Stimulated activated CD4-positive, alpha-beta T cell treated with anti-CD3 and anti-CD28 coated beads, Interleukin-1b, Interleukin-23, amount 100 ng/mL, for 1 hour (primary cell): ENCODE data around the gene ADGRD1.

Experiments
- DNase-seq, 2 donors: peaks; one replicate each; pipeline ENCODE4 v3.0.0-alpha.2; 2020; ENCODE audit warnings: low read depth in 2 of 2

Gene ADGRD1

DNA sequence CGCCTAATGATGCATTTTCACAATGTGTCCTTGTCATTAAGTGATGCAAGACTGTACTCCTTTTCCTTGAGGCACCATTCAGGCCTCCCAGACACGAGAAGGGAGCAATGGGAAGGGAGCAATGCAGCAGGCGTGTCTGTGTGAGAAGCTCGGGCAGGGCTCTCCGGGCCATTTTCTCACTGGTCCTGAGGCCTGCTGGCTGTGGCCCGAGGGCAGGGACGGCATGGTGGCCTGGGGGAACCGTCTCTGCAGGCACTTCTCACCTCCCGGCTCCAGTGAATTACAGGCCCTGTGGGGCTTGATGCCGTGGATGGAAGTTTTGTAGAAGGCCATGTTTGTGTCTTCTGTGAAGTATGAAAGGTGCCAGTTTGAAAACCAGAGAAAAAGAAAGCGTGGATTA lies 71.0 kb downstream of the ADGRD1 start:
- no peak for DNase-seq

DNA sequence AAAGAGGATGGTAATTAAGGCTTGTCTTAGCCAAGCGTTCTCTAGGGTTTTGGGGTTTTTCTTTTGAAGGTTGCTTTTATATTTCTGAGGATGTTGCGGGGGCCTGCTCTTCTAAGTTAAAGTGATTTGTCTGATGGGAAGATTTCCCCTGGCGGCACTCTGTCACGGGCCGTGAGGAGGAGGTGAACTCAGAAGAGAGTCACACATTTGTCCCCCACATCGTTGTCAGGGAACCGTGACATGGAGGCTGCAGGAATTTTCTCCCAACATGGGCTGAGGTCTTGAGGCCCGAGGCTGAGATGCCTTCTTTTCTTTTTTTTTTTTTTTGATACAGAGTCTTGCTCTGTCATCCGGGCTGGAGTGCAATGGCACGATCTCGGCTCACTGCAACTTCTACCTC lies 71.5 kb downstream of the ADGRD1 start:
- DNase-seq: no peak

DNA sequence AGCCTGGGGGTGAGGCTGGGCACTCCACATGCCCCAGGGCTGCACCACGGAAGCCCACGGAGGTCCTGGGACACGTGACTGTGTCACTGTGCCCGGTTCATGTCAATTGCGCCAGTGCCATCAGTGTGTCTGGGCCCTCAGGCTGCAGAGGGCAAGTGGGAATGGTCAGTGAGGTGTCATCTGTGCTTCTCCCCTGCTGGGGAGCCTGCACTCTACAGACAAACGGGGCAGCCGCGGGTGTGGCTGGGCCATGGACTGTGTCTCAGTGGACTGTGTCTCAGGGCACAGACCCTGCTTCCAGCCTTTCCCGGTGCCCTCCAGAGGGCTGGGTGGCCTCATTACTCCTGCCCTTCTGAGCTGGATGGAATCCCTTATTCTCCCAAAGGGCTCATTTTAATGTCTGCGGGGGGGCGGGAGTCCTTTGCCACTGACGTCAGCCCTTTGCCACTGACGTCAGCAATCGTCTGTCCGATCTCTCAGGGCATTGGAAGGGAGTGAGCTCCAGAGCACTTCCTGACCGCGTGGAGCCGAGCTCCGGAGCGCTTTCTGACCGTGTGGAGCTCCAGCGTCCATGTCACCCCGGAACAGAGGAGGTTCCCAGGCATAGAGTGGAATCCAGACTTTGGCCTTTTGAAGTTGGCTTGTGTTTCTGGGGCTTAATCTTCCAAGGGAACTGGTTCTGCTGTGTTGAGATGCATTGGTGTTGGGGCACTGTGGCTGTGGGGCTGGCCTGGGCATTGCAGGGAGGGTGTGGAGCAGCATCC lies 72.4 kb downstream of the ADGRD1 start:
- DNase-seq: no peak

DNA sequence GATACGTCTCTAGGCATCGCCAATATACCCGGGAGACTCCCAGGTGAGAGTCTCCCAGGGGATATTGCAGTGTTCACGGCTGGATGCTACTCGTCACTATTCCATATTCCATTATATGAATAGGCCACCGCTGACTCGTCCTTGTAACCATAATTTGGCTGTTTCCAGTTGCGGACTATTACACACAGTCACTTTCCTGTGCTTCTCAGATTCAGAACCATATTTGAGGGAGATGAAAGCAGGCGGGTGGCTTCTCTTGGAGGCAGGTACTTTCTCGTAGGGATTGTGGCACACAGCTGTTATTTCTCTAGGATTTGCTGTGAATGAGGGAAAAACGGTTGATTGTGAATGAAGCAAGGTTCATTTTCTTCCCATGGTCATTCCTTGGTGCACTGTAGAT lies 73.0 kb downstream of the ADGRD1 start:
- no peak for DNase-seq

DNA sequence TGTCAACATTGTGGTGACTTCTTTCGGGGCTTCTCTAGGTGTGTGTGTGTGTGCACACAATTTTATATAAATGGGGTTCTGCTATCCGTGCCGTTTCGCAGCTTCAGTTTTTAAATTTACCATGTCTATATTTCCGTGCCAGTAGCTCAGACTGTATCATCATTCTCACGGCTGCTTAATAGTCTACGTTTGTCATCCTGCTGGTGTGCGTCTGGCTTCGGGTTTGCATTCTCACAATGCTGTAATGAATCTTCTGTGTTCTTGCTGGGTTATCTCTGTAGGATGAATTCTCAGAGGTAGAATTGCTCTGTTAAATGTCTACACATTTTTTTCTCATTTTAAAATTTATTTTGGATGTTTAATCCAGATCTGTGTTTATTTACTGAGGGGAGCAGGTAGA lies 73.6 kb downstream of the ADGRD1 start:
- no peak for DNase-seq

DNA sequence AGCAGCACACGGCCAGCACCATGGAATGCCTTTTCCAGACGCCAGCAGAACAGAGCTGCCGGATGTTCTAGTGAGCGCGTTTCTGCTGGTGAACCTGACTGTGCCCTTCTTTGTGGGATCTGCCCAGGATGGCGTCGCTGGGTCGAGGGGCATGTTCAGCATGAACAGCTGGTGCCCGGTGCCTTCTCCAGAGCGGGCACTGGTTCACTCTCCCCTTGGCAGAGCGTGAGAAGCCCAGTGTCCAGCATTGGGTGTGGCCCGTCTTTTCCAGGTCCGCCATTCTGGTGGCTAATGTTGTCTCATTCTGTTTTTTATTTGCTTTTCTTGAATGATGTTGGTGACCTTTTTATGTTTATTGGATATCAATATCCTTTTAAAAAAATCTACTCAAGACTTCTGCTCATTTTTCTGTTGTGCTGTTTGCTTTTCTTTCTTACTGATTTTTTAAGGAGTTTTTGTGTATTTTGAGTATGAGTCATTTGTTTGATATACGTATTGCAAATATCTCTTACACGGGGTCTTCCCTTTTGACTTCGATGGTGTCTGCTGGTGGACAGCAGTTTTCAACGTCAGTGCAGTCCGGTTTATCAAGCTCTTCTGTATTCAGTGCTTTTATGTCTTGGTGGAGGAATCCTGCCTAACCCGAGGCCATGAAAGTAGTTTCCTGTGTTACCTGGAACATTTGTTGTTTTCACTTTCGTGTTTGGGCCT lies 74.3 kb downstream of the ADGRD1 start:
- DNase-seq: no peak

DNA sequence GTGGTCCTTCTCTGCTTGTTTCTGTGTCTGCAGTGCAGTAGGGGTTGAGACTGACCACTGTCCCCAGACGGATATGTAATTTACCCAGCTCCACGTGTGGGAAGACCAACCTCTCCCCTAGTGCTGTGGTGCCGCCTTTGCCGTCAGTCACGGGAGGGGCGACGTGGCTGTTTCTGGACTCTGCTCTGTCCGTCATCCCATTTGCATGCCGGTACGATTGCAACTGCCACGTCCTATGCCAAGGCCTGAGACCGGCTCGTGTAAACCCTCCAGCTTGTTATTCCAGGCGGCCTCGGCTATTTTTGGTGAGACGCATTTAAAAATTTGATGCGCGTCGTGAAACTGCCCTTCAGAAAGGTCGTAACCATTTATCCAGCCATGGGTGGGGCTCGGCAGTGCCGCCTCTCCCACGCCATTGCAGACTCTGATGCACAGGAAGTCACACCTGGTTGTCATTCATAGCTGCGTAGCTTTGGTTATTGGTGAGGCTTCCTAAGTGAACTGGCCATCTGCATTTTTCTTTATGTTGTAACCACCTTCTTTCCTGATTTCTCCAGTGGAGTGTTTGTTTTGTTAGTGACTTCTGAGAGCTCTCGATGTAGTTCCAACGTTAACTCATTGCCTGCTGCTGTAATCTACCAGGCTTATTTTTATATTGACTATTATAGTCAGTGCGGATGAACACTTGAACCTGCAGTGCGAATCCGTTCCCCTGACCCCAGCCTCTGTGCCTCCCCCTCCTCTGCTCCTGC lies 75.1 kb downstream of the ADGRD1 start:
- no peak for DNase-seq

DNA sequence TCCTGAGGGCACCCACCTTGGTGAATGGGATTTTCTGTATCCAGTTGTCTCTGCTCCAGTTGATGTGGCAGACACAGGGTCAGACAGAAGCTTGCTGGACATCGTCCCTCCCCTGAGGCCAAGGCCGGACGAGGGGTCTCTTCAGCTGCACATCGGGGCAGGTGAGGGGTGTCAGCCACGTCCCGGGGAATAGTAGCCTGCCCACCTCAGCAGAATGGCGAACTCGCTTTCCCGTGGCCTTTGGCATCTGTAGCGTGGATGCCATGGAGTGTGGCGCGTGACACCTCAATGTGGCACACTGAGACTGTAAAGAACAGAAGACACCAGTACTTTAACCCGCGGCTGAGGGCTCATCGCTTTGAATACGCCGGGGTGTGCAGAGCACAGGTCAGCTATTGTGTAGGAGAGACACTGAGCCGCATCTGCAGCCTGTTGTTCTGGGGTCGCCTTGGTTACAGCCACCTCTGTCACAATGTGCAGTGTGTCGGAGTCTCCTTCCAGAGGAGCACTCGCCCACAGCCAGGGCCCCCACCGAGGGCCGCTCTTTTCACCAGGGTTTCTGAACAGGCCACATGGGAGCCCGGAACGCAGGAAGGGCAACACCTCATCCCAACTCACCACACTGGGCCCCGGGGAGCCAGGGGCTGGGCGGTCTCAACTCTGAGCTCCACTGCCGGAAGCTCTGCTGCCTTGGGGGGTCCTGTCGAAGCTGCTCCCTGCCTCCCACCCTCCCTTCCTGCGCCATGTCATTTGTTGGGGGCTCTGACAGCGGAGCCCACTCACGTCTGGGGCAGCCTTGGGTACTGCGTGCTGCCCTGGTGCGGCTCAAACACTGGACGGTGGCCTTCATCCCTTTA lies 77.0 kb downstream of the ADGRD1 start:
- no peak for DNase-seq

DNA sequence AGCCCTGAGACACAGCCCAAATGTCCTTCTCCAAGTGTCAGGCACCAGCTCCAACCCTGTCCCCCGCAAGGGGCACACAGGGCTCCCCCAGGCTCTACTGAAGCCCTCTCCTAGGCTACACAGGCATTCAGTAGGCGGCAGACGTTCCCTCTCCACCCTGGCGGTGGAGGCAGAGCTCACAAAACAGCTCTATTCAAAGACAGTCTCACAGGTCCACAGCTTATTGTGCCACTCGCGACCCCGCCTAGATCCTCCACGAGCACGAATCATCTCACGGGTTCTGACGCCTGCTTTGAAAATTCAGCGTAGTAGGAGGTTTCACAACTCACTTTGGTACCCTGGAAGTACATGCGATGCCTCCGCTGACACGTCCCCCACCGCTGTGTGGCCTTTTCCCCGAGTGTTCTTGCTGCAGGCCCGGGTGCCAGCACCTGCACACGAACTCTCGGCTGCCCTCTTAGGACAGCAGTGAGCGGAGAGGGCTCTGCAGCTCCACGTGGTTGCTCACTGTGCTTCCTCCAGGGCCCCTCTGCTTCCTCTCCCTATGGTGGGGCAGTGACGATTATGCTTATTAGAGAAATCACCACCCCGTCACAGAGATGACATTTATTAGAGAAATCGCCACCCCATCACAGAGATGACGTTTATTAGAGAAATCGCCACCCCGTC lies 78.5 kb downstream of the ADGRD1 start:
- DNase-seq: no peak

DNA sequence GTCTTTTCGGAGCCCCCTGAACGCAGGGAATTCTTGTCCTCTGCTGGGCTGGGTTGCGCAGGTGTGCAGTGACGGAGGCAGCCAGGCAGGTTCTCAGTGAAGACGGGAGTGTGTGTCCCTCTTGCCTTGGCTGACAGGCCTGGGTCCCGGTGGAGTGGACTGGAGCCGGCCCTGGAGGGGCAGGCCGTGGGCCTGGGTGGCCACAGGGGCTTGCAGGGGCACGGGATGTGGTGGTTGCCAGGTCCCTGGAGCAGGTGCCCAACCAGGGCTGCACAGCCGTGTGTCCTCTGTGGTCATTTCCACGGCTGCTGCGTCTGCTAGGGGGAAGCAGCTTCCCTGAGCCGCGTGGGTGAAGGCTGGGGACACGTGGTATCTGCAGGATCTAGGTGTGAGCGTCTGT lies 79.8 kb downstream of the ADGRD1 start:
- no peak for DNase-seq

DNA sequence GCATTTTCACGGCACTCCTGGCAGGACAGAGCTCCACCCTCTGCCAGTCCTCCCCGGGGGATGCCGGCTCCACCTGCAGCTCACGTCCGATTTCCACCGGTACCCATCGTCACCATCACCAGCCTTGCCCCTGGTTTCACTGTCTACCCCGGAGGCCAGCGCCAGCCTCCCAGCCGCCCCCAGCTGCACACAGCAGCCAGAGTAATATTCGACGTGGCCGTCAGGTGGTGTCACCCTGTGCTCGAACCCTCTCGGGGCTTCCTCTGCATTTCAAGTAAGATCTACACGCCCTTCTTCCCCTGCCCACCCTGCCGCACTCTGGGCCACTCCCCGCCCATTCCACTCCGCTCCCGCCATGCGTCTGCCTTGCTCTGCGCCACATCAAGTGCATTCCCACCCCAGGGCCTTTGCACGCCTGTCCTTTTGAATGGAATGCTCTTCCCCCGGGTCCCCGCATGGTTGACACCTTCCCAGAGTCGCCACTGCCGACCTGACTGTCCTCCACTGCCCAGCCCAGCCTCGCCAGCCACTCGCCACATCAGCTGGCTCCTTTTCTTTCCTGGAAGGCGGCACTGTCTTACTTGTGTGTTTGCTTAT lies 80.3 kb downstream of the ADGRD1 start:
- no peak for DNase-seq

DNA sequence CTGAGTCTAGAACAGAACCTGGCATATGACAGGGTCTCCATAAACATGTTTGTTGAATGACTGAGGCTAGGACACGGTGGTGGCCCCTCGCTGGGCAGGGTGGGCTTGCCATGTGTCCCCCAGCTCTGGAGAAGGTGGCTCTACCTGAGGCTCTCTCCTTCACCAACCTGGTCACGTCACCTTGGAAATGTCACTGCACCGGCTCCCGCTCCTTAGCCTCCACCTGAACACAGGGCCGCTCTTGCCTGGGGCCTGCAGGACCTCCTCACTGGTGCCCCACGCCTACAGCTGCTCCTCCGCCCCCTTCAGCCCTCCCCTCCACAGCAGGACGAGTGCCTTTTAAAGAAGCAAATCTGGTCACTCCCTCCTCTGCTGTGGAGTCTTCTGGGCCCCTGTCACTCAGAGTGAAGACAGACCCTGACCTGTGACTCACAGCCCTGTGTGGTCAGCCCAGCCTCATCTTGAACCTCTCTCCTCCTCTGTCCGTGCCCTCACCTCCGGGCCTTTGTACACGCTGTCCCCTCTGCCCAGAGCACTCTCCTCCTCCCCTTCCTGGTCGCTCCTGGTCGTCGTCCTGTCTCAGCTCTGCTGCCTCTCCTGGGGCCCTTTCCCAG lies 81.0 kb downstream of the ADGRD1 start:
- no peak for DNase-seq

DNA sequence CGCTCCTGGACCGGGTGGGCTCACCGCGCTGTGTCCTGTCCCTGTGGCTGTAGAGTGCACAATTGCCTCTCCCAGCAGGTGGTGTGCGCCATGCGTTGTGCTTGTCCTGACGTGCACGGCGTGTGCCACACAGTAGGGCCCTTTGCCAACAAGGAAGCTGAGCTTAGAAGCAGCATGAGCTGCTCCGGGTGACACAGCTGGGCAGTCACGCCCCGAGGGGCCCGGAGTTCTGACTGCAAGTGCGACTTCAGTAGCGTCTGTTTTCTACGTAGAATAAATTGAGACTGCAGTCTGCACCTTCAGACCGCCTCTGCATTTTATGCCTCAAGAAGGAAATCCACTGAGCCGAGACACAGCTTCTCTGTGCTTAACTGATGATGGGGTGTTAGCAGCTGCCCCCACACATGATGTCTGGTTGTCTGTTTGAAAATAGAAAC lies 81.6 kb downstream of the ADGRD1 start:
- no peak for DNase-seq

DNA sequence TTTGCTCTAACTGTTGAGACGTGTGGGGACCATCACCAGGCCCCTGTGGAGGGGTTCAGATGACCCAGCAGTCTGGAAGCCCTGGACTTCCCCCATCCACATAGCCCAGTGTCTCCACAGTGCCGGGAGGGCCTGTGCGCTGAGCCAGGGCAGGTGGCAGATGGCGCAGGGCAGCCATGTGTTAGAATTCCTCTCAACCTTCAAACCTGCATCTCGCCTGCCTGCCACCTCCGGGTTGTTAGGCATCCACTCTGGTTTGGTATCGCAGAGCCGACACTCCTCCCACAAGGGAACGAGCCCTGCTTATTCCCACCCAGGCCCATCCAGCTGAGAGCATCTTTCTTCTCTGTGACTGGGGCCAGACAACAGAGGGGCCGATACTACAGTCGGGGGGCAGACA lies 84.5 kb downstream of the ADGRD1 start:
- no peak for DNase-seq

DNA sequence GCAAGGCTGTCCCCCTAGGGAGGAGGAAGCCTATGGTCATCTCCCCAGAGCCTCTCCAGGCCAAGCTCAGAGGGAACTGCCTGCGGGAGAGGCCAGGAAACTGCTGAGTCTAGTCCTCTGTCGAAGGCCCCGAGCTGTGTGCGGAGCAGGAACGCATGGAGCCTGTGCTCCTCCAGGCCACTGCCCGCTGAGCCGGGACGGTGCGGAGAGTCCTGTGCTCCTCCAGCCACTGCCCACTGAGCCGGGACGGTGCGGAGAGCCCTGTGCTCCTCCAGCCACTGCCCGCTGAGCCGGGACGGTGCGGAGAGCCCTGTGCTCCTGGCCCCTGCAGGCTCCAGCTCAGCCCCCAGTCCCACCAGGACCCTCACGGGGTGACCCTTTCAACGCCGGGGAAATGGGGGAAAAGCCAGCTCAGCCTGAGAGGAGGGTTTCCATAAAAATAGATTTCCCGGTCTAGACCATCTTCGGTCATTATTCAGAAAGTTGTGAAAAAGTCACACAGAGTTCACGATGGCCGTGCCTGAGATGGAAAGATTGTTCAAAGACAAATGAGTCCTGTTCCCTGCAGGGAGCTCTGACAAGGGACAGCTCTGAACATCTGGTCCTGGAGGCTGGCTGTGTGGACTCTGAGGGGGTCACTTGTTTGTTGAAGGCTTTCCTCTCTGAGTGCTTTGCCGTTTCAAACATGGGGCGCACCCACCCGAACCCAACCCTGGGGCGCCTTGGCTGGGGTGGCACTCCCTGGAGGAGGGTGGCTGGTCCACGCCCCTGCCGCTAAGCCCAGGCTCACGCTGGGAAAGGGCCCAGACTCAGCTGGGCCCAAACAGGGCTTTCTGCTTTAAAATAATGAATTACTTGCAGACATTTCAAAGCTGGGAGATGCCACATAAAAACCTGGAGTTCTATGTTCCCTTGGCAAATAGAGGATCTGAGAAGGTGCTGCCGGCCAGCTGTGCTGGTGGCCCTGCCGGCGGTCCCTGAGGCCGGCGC lies 85.5 kb downstream of the ADGRD1 start:
- DNase-seq: no peak

DNA sequence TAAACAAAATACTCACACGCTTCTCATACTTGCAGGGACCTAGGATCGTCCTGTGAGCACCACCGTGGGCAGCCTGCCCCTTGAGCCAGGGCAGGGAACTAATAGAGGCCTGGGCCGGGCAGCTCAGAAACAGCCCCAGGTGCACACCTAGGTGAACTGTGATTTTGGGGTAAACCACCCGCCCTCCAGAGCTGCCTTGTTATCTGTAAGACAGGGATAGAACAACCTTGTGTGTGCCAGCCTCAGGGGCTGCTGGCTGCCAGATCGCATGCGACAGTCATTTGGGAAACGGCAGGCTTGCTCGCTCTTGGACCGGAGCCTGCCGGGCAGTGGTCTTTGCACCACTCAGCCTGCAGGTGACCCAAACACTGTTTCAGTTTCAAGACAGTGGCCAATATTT lies 86.8 kb downstream of the ADGRD1 start:
- DNase-seq: no peak

DNA sequence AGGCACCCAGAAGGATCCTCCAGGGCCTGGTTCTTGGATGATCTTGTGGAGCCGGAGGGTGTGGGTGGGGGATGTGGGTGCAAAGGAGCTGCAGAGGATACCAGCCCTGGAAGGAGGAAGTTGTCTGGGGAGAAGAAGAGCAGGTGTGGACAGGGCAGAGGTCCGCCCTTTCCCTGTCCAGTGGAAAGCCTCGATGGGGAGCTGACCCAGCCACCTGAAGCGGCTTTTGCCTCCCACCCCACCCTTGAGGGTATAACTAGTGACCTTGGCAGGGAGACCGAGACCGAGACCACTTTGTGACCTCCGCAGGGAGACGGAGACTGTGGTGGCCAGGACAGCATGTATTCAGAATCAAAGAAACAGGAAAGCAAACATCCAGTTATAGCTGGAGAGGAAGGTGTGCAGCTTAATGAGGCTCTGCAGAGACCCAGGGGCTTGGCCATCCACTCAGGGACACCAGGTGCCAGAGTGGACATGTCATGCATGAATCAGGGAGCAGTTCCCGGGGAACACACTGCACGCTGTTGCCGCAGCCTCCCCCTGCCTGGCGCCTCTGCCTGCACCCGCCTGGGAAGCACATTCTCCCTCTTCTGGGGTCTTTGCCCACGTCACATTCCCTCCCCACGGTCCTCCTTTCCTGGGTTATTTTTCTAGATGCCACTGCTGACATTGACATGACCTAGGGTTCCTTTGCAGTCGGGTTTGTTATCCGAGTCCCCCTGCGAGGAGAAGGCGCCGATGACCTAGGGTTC lies 87.7 kb downstream of the ADGRD1 start:
- DNase-seq: no peak
